Measurements from ENCODE around the gene ZNF771. TPM values are rescaled to one million over a fixed set of nuclear protein-coding genes. Genes with fewer than 3 reads are reported as not detected.

ZNF771 gene
- total and polyA plus RNA-seq, 2 experiments from 2014 or later, result 10.8 to 12.0 TPM

DNA sequence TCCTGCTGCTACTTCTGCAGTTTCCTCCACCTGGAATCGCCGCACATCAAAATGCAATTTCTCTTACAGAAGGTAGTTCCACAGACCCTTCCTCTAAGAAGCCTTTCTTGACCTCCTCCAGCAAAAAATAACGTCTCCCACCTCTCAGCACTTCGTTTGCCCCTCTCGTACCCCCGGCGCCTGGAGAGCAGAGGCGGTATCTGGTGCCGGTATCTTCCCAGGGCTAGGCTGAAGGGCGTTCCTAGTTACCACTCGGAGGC lies 21.9 kb downstream of the ZNF771 start:
- Histone ChIP-seq H3K36me3 (ENCODE audit: insufficient read depth) (peaks cover 7% of the 10 kb centered on the region; the same call in 1 of the 2 replicates), H3K4me1 (ENCODE audit: insufficient read depth) (peaks cover 15% of the 10 kb centered on the region), H3K27ac (ENCODE audit: low read depth) (no peak overlapping the region), H2AFZ (0 out of 2 replicates have a peak overlapping the region, but pooled peaks have one; percentile 19), H3K4me2 (peak overlapping the region; percentile 91), H3K79me2 (replicated peaks; ENCODE audit: insufficient read depth) (peaks cover 32% of the 10 kb centered on the region), H3K4me3 (peak overlapping the region; percentile 67), H3F3A (replicated peaks; ENCODE audit: low read depth) (peaks cover 11% of the 10 kb centered on the region), H3K27me3 (ENCODE audit: insufficient read depth) (no peaks in the 10 kb centered on the region), H3K9me2 (ENCODE audit: insufficient read depth) (no peaks in the 10 kb centered on the region), H4K20me1 (replicated peaks; ENCODE audit: insufficient read depth) (peaks cover 10% of the 10 kb centered on the region; the same call in 1 of the 2 replicates)
- H3K4me3 Mint-ChIP-seq, result no peak overlapping the region
- peak; percentile 75 for DNase-seq (ENCODE audit: low spot score)
- TF ChIP-seq, protein P1, sequence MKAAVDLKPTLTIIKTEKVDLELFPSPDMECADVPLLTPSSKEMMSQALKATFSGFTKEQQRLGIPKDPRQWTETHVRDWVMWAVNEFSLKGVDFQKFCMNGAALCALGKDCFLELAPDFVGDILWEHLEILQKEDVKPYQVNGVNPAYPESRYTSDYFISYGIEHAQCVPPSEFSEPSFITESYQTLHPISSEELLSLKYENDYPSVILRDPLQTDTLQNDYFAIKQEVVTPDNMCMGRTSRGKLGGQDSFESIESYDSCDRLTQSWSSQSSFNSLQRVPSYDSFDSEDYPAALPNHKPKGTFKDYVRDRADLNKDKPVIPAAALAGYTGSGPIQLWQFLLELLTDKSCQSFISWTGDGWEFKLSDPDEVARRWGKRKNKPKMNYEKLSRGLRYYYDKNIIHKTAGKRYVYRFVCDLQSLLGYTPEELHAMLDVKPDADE (IDR thresholded peaks at IDR 0.05), result 0 out of 2 replicates have a peak, but pooled peaks have one; percentile 12
- TF ChIP-seq POLR2AphosphoS5 (IDR thresholded peaks at IDR 0.05; ENCODE audit: low read depth), result no peak
- TF ChIP-seq, protein P2, sequence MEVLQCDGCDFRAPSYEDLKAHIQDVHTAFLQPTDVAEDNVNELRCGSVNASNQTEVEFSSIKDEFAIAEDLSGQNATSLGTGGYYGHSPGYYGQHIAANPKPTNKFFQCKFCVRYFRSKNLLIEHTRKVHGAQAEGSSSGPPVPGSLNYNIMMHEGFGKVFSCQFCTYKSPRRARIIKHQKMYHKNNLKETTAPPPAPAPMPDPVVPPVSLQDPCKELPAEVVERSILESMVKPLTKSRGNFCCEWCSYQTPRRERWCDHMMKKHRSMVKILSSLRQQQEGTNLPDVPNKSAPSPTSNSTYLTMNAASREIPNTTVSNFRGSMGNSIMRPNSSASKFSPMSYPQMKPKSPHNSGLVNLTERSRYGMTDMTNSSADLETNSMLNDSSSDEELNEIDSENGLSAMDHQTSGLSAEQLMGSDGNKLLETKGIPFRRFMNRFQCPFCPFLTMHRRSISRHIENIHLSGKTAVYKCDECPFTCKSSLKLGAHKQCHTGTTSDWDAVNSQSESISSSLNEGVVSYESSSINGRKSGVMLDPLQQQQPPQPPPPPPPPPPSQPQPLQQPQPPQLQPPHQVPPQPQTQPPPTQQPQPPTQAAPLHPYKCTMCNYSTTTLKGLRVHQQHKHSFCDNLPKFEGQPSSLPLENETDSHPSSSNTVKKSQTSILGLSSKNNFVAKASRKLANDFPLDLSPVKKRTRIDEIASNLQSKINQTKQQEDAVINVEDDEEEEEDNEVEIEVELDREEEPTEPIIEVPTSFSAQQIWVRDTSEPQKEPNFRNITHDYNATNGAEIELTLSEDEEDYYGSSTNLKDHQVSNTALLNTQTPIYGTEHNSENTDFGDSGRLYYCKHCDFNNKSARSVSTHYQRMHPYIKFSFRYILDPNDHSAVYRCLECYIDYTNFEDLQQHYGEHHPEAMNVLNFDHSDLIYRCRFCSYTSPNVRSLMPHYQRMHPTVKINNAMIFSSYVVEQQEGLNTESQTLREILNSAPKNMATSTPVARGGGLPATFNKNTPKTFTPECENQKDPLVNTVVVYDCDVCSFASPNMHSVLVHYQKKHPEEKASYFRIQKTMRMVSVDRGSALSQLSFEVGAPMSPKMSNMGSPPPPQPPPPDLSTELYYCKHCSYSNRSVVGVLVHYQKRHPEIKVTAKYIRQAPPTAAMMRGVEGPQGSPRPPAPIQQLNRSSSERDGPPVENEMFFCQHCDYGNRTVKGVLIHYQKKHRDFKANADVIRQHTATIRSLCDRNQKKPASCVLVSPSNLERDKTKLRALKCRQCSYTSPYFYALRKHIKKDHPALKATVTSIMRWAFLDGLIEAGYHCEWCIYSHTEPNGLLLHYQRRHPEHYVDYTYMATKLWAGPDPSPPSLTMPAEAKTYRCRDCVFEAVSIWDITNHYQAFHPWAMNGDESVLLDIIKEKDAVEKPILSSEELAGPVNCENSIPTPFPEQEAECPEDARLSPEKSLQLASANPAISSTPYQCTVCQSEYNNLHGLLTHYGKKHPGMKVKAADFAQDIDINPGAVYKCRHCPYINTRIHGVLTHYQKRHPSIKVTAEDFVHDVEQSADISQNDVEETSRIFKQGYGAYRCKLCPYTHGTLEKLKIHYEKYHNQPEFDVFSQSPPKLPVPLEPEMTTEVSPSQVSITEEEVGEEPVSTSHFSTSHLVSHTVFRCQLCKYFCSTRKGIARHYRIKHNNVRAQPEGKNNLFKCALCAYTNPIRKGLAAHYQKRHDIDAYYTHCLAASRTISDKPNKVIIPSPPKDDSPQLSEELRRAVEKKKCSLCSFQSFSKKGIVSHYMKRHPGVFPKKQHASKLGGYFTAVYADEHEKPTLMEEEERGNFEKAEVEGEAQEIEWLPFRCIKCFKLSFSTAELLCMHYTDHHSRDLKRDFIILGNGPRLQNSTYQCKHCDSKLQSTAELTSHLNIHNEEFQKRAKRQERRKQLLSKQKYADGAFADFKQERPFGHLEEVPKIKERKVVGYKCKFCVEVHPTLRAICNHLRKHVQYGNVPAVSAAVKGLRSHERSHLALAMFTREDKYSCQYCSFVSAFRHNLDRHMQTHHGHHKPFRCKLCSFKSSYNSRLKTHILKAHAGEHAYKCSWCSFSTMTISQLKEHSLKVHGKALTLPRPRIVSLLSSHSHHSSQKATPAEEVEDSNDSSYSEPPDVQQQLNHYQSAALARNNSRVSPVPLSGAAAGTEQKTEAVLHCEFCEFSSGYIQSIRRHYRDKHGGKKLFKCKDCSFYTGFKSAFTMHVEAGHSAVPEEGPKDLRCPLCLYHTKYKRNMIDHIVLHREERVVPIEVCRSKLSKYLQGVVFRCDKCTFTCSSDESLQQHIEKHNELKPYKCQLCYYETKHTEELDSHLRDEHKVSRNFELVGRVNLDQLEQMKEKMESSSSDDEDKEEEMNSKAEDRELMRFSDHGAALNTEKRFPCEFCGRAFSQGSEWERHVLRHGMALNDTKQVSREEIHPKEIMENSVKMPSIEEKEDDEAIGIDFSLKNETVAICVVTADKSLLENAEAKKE (CRISPR knock-in tag; IDR thresholded peaks at IDR 0.05), result no peak
- no peaks in the 10 kb centered on the region; the same call in 2 of the 3 replicates for H3K9me3 Mint-ChIP-seq
- H3K36me3 Mint-ChIP-seq (ENCODE audit: low read depth), result peaks cover 39% of the 10 kb centered on the region
- H3K27ac Mint-ChIP-seq, result 0 out of 2 replicates have a peak overlapping the region, but pooled peaks have one; percentile 45
- H3K4me1 Mint-ChIP-seq, result peaks cover 11% of the 10 kb centered on the region
- H3K27me3 Mint-ChIP-seq (ENCODE audit: insufficient read depth, low read depth, poor library complexity), result peaks cover 9% of the 10 kb centered on the region
- peak; percentile 57 for ATAC-seq
